ENCODE measurements around the gene WDR91.

WDR91 gene

GRCh38 chr7:135206941-135207391 is 4.4 kb downstream of the WDR91 start:
- DNase-seq (ENCODE audit: low read depth, low spot score): no peak
- H3K36me3 ChIP-seq (ENCODE audit: insufficient read depth, insufficient read length, low read length): peaks cover 43% of the 10 kb centered on the region
- H3K27me3 ChIP-seq (ENCODE audit: insufficient read depth, insufficient read length): peaks cover 9% of the 10 kb centered on the region
- H3K9ac ChIP-seq (ENCODE audit: insufficient read length, low read depth): no peak overlapping the region
- peaks cover 2% of the 10 kb centered on the region for H3K4me1 ChIP-seq (ENCODE audit: insufficient read depth, insufficient read length)
- H3K9me3 ChIP-seq (ENCODE audit: insufficient read depth, low read length): no peaks in the 10 kb centered on the region
- H3K4me3 ChIP-seq (ENCODE audit: insufficient read length, low read depth): no peak overlapping the region
- TF ChIP-seq YY1 (IDR thresholded peaks at IDR 0.05; ENCODE audit: insufficient read depth, insufficient read length) (no peak), ZNF274 (IDR thresholded peaks at IDR 0.05; ENCODE audit: low read depth, low read length) (no peak), SUZ12 (IDR thresholded peaks at IDR 0.05; ENCODE audit: extremely low read depth, insufficient read depth, insufficient read length) (no peak)

DNA sequence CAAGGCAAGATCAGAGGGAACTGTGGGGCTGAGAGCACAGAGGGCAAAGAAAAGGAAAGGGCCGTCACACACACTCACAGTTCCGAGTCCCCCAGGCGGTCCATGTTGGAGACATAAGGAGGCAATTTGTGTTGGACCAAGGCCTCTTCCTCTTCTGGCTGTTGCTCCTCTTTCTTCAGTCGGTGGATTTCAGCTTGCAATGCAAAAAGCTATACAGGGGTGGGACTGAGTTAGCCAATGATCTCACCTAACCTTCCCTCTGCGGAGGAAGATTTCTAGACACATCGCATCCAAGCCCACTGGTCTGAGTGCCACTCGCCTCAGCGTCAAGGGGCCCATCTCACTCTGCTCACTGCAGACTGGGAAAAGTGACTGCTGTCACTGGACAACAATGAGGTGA is 5.5 kb downstream of the WDR91 start:
- Histone ChIP-seq H3K9me3 (ENCODE audit: insufficient read depth, low read length) (no peaks in the 10 kb centered on the region), H3K9ac (ENCODE audit: insufficient read length, low read depth) (no peak overlapping the region), H3K27me3 (ENCODE audit: insufficient read depth, insufficient read length) (peaks cover 6% of the 10 kb centered on the region), H3K4me1 (ENCODE audit: insufficient read depth, insufficient read length) (peaks cover 2% of the 10 kb centered on the region), H3K36me3 (ENCODE audit: insufficient read depth, insufficient read length, low read length) (peaks cover 44% of the 10 kb centered on the region), H3K4me3 (ENCODE audit: insufficient read length, low read depth) (no peak overlapping the region)
- TF ChIP-seq YY1 (IDR thresholded peaks at IDR 0.05; ENCODE audit: insufficient read depth, insufficient read length) (no peak), ZNF274 (IDR thresholded peaks at IDR 0.05; ENCODE audit: low read depth, low read length) (no peak), SUZ12 (IDR thresholded peaks at IDR 0.05; ENCODE audit: extremely low read depth, insufficient read depth, insufficient read length) (no peak)
- DNase-seq (ENCODE audit: low read depth, low spot score): no peak

DNA sequence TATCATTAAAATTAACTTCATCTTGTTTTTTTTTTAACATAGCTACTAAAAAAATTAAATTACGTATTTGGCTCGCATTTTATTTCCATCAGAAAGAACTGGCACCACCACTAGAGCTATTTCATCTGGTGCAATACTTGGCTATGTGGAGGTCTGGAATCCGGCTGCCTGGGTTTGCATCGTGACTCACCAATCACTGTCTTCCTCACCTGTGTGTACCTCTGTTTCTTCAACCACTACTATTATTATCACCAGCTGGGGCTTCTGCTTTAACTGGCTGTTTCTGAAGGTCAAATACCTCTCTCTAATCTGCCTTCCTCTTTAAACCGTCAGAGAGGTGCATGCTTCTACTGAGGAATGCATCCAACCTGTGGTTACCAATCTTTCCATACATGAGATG is 6.5 kb downstream of the WDR91 start:
- Histone ChIP-seq H3K4me3 (ENCODE audit: insufficient read length, low read depth) (no peak overlapping the region), H3K27me3 (ENCODE audit: insufficient read depth, insufficient read length) (no peaks in the 10 kb centered on the region), H3K4me1 (ENCODE audit: insufficient read depth, insufficient read length) (peaks cover 2% of the 10 kb centered on the region), H3K9me3 (ENCODE audit: insufficient read depth, low read length) (no peaks in the 10 kb centered on the region), H3K36me3 (ENCODE audit: insufficient read depth, insufficient read length, low read length) (peaks cover 47% of the 10 kb centered on the region), H3K9ac (ENCODE audit: insufficient read length, low read depth) (no peak overlapping the region)
- TF ChIP-seq ZNF274 (IDR thresholded peaks at IDR 0.05; ENCODE audit: low read depth, low read length) (no peak), SUZ12 (IDR thresholded peaks at IDR 0.05; ENCODE audit: extremely low read depth, insufficient read depth, insufficient read length) (no peak), YY1 (IDR thresholded peaks at IDR 0.05; ENCODE audit: insufficient read depth, insufficient read length) (no peak)
- no peak for DNase-seq (ENCODE audit: low read depth, low spot score)

GRCh38 chr7:135204341-135204749 is 7.0 kb downstream of the WDR91 start:
- TF ChIP-seq SUZ12 (IDR thresholded peaks at IDR 0.05; ENCODE audit: extremely low read depth, insufficient read depth, insufficient read length) (no peak), YY1 (IDR thresholded peaks at IDR 0.05; ENCODE audit: insufficient read depth, insufficient read length) (no peak), ZNF274 (IDR thresholded peaks at IDR 0.05; ENCODE audit: low read depth, low read length) (no peak)
- no peaks in the 10 kb centered on the region for H3K9me3 ChIP-seq (ENCODE audit: insufficient read depth, low read length)
- no peak overlapping the region for H3K9ac ChIP-seq (ENCODE audit: insufficient read length, low read depth)
- no peaks in the 10 kb centered on the region for H3K27me3 ChIP-seq (ENCODE audit: insufficient read depth, insufficient read length)
- H3K36me3 ChIP-seq (ENCODE audit: insufficient read depth, insufficient read length, low read length): peaks cover 44% of the 10 kb centered on the region
- peaks cover 2% of the 10 kb centered on the region for H3K4me1 ChIP-seq (ENCODE audit: insufficient read depth, insufficient read length)
- no peak for DNase-seq (ENCODE audit: low read depth, low spot score)
- no peak overlapping the region for H3K4me3 ChIP-seq (ENCODE audit: insufficient read length, low read depth)

DNA sequence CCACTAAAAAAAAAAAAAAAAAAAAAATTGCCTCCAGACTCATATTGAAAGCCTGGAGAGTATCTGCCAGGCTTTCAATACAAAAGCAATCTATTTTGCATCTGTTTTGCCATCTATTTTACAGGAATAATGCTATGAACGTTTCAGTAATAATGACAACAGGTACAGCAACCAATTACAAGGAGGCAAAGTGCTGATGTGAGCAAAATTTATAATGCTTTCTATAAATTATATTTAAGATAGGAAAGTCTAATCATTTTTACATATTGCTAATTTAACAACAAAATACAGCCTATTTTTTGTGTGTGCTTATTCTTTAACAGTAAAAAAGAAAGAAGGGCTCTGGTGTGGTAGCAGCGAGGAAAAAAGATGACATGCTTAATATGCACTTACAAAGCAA is 10.0 kb downstream of the WDR91 start:
- Histone ChIP-seq H3K9ac (ENCODE audit: insufficient read length, low read depth) (no peak overlapping the region), H3K27me3 (ENCODE audit: insufficient read depth, insufficient read length) (no peaks in the 10 kb centered on the region), H3K4me1 (ENCODE audit: insufficient read depth, insufficient read length) (no peaks in the 10 kb centered on the region), H3K9me3 (ENCODE audit: insufficient read depth, low read length) (no peaks in the 10 kb centered on the region), H3K4me3 (ENCODE audit: insufficient read length, low read depth) (no peak overlapping the region), H3K36me3 (ENCODE audit: insufficient read depth, insufficient read length, low read length) (peaks cover 55% of the 10 kb centered on the region)
- TF ChIP-seq ZNF274 (IDR thresholded peaks at IDR 0.05; ENCODE audit: low read depth, low read length) (no peak), YY1 (IDR thresholded peaks at IDR 0.05; ENCODE audit: insufficient read depth, insufficient read length) (no peak), SUZ12 (IDR thresholded peaks at IDR 0.05; ENCODE audit: extremely low read depth, insufficient read depth, insufficient read length) (no peak)
- DNase-seq (ENCODE audit: low read depth, low spot score): no peak

DNA sequence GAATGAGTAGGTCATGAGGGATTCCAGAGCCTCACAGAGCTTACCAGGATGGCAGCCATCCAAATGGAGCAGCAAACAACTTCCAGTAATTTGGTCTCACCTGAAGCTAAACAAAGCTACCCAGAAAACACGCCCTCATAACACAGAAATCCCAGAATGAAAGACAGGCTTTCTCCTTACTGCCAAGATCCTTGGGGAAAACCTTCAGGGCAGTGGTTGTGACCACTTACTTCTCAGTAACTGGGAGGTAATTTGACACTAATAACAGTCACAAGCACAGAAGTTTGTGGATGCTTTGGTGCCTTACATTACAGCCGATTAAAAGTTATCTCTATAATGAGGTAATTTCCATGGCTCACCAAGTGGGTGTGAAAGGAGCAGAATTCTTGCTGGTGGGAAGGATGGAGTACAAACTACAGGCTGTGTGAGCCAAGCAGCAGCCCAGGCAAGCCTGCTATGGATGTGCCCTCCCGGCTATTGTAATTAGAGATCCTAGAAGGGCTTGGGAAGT is 10.4 kb downstream of the WDR91 start:
- Histone ChIP-seq H3K9ac (ENCODE audit: insufficient read length, low read depth) (no peak overlapping the region), H3K9me3 (ENCODE audit: insufficient read depth, low read length) (no peaks in the 10 kb centered on the region), H3K4me3 (ENCODE audit: insufficient read length, low read depth) (no peak overlapping the region), H3K27me3 (ENCODE audit: insufficient read depth, insufficient read length) (no peaks in the 10 kb centered on the region), H3K4me1 (ENCODE audit: insufficient read depth, insufficient read length) (no peaks in the 10 kb centered on the region), H3K36me3 (ENCODE audit: insufficient read depth, insufficient read length, low read length) (peaks cover 58% of the 10 kb centered on the region)
- DNase-seq (ENCODE audit: low read depth, low spot score): no peak
- TF ChIP-seq SUZ12 (IDR thresholded peaks at IDR 0.05; ENCODE audit: extremely low read depth, insufficient read depth, insufficient read length) (no peak), YY1 (IDR thresholded peaks at IDR 0.05; ENCODE audit: insufficient read depth, insufficient read length) (no peak), ZNF274 (IDR thresholded peaks at IDR 0.05; ENCODE audit: low read depth, low read length) (no peak)

GRCh38 chr7:135199439-135199838 is 11.9 kb downstream of the WDR91 start:
- Histone ChIP-seq H3K9me3 (ENCODE audit: insufficient read depth, low read length) (no peaks in the 10 kb centered on the region), H3K36me3 (ENCODE audit: insufficient read depth, insufficient read length, low read length) (peaks cover 51% of the 10 kb centered on the region), H3K4me3 (ENCODE audit: insufficient read length, low read depth) (no peak overlapping the region), H3K4me1 (ENCODE audit: insufficient read depth, insufficient read length) (peaks cover 2% of the 10 kb centered on the region), H3K9ac (ENCODE audit: insufficient read length, low read depth) (no peak overlapping the region), H3K27me3 (ENCODE audit: insufficient read depth, insufficient read length) (no peaks in the 10 kb centered on the region)
- no peak for TF ChIP-seq SUZ12 (IDR thresholded peaks at IDR 0.05; ENCODE audit: extremely low read depth, insufficient read depth, insufficient read length)
- no peak for TF ChIP-seq YY1 (IDR thresholded peaks at IDR 0.05; ENCODE audit: insufficient read depth, insufficient read length)
- no peak for TF ChIP-seq ZNF274 (IDR thresholded peaks at IDR 0.05; ENCODE audit: low read depth, low read length)
- DNase-seq (ENCODE audit: low read depth, low spot score): no peak

All from NT2/D1 (cell line).